HepG2 (cell line): Measurements from ENCODE around the gene CPNE1. TPM values are rescaled to one million over a fixed set of nuclear protein-coding genes. Genes with fewer than 3 reads are reported as not detected.

Source experiments
- ATF5 ChIP-seq: sonication (generic); formaldehyde crosslinking; IDR thresholded peaks from 2 replicates; pipeline ENCODE4 v1.4.0; 2020; ENCODE audit warnings: mild to moderate bottlenecking, low read depth, missing genetic modification reagents
- BCL6 ChIP-seq: IDR thresholded peaks from 2 replicates; pipeline ENCODE4 v1.6.1; 2016; ENCODE audit warnings: missing genetic modification reagents, missing compliant biosample characterization
- FOXM1 ChIP-seq: sonication (generic); formaldehyde crosslinking; IDR thresholded peaks from 2 replicates; pipeline ENCODE4 v1.5.0; 2020; ENCODE audit warnings: missing genetic modification reagents
- FUBP1 ChIP-seq: sonication (generic); formaldehyde crosslinking; IDR thresholded peaks from 2 replicates; pipeline ENCODE4 v1.5.1; 2020; ENCODE audit warnings: missing genetic modification reagents, mild to moderate bottlenecking, borderline replicate concordance
- GZF1 ChIP-seq: sonication (generic); formaldehyde crosslinking; IDR thresholded peaks from 2 replicates; pipeline ENCODE4 v1.5.1; 2020; ENCODE audit warnings: mild to moderate bottlenecking, missing genetic modification reagents
- HNRNPLL ChIP-seq: fragments of 200-400 bp; formaldehyde crosslinking; IDR thresholded peaks from 2 replicates; pipeline ENCODE4 v1.6.1; 2017; ENCODE audit warnings: mild to moderate bottlenecking, low read depth, low read length; ENCODE audit not compliant: poor library complexity, severe bottlenecking
- IRF9 ChIP-seq: sonication (generic); formaldehyde crosslinking; IDR thresholded peaks from 2 replicates; pipeline ENCODE4 v1.8.0; 2022; ENCODE audit warnings: missing genetic modification reagents, mild to moderate bottlenecking, borderline replicate concordance
- KAT2B ChIP-seq: fragments of 150-350 bp; IDR thresholded peaks from 2 replicates; pipeline ENCODE4 v1.6.1; 2014; ENCODE audit warnings: low read depth, low read length, borderline replicate concordance
- KLF9 ChIP-seq: IDR thresholded peaks from 2 replicates; pipeline ENCODE4 v1.6.1; 2016; ENCODE audit warnings: low read depth
- MEIS1 ChIP-seq: sonication (generic); formaldehyde crosslinking; IDR thresholded peaks from 2 replicates; pipeline ENCODE4 v1.9.0; 2021; ENCODE audit warnings: mild to moderate bottlenecking, missing genetic modification reagents, moderate library complexity, borderline replicate concordance
- REXO4 ChIP-seq: sonication (generic); formaldehyde crosslinking; IDR thresholded peaks from 2 replicates; pipeline ENCODE4 v1.8.0; 2022; ENCODE audit warnings: missing genetic modification reagents, mild to moderate bottlenecking, borderline replicate concordance
- TFDP2 ChIP-seq: sonication (generic); formaldehyde crosslinking; IDR thresholded peaks from 2 replicates; pipeline ENCODE4 v1.4.0; 2020; ENCODE audit warnings: missing genetic modification reagents
- ZNF138 ChIP-seq: sonication (generic); formaldehyde crosslinking; IDR thresholded peaks from 2 replicates; pipeline ENCODE4 v1.5.0; 2020; ENCODE audit warnings: mild to moderate bottlenecking, low read depth, missing genetic modification reagents
- ZNF207 ChIP-seq: fragments of 450-650 bp; IDR thresholded peaks from 2 replicates; pipeline ENCODE4 v1.6.1; 2016; ENCODE audit warnings: antibody characterized with exemption, borderline replicate concordance
- ZNF563 ChIP-seq: sonication (generic); formaldehyde crosslinking; IDR thresholded peaks from 2 replicates; pipeline ENCODE4 v1.8.0; 2022; ENCODE audit warnings: mild to moderate bottlenecking, moderate library complexity, missing genetic modification reagents
- ZNF704 ChIP-seq: sonication (generic); formaldehyde crosslinking; IDR thresholded peaks from 2 replicates; pipeline ENCODE4 v1.8.1; 2023; ENCODE audit warnings: mild to moderate bottlenecking, inconsistent platforms, moderate library complexity, missing genetic modification reagents, borderline replicate concordance
- ZNF713 ChIP-seq: sonication (generic); formaldehyde crosslinking; IDR thresholded peaks from 2 replicates; pipeline ENCODE4 v1.4.0; 2020; ENCODE audit warnings: mild to moderate bottlenecking, missing genetic modification reagents
- ZNF770 ChIP-seq: sonication (generic); formaldehyde crosslinking; IDR thresholded peaks from 2 replicates; pipeline ENCODE4 v1.5.0; 2020; ENCODE audit warnings: mild to moderate bottlenecking, missing genetic modification reagents
- ZNF772 ChIP-seq: sonication (generic); formaldehyde crosslinking; IDR thresholded peaks from 2 replicates; pipeline ENCODE4 v1.5.0; 2020; ENCODE audit warnings: mild to moderate bottlenecking, missing genetic modification reagents
- ZSCAN31 ChIP-seq: sonication (generic); formaldehyde crosslinking; IDR thresholded peaks from 2 replicates; pipeline ENCODE4 v1.5.0; 2020; ENCODE audit warnings: low read depth, mild to moderate bottlenecking, missing genetic modification reagents
- polyA plus RNA-seq, 8 experiments: library from polyadenylated mRNA; depleted of rRNA in 3 of 8; stranded (reverse) in 7 of 8; unstranded in 1 of 8; fragments of >200 nt; fragmentation: Illumina TruSeq in 4 of 8; extraction: Trizol in 4 of 8; gene quantifications; 2 replicates each; pipeline versions ENCODE4 v1.2.1 to v1.2.3, GENCODE V29; 2011 to 2016; ENCODE audit warnings: low read depth in 4 of 8, missing spikeins in 1 of 8, mixed read lengths in 1 of 8; ENCODE audit not compliant: insufficient read depth in 1 of 8
- total RNA-seq, 5 experiments: library from RNA; depleted of rRNA; stranded (reverse); fragments of >200 nt; fragmentation: Illumina TruSeq; extraction: Trizol; gene quantifications; 2 replicates each; pipeline ENCODE4 v1.2.3, GENCODE V29; 2016; ENCODE audit warnings: low read depth in 1 of 5

The CPNE1 gene
- total and polyA plus RNA-seq, 2 of the 13 experiments (the other 11 are each of a cell fraction or from before 2014, with no cell fraction given), result 408 to 431 TPM

GRCh38 chr20:35615667-35616464, 48.8 kb downstream of the CPNE1 start, which contains the start of gene SPAG4 (continued):
- TF ChIP-seq FUBP1 (CRISPR knock-in tag), result peak; percentile 94; the same call in 1 of the 2 replicates
- TF ChIP-seq ZNF772 (CRISPR knock-in tag), result peak; percentile 84
- TF ChIP-seq ZNF770, result peak; percentile 79
- no peak; the same call in 1 of the 2 replicates for TF ChIP-seq MEIS1 (CRISPR knock-in tag)
- TF ChIP-seq ZNF704 (CRISPR knock-in tag), result peak; percentile 90
- TF ChIP-seq ATF5 (CRISPR knock-in tag), result no peak; the same call in 1 of the 2 replicates
- peak; percentile 99 for TF ChIP-seq ZNF563 (CRISPR knock-in tag)
- no peak for TF ChIP-seq KAT2B
- TF ChIP-seq REXO4 (CRISPR knock-in tag), result peak; percentile 99
- TF ChIP-seq KLF9 (CRISPR knock-in tag), result peak; percentile 95
- TF ChIP-seq ZNF207, result no peak
- peak; percentile 99 for TF ChIP-seq IRF9 (CRISPR knock-in tag)
- peak; percentile 79 for TF ChIP-seq BCL6
- peak; percentile 94 for TF ChIP-seq GZF1 (CRISPR knock-in tag)
- peak; percentile 65; the same call in 1 of the 2 replicates for TF ChIP-seq ZSCAN31 (CRISPR knock-in tag)
- TF ChIP-seq HNRNPLL, result peak; percentile 78
- TF ChIP-seq TFDP2 (CRISPR knock-in tag), result peak; percentile 95
- peak; percentile 95 for TF ChIP-seq FOXM1 (CRISPR knock-in tag)
- TF ChIP-seq ZNF138 (CRISPR knock-in tag), result peak; percentile 86
- TF ChIP-seq ZNF713 (CRISPR knock-in tag), result peak; percentile 91; the same call in 1 of the 2 replicates
